Measurements from ENCODE around the gene ZNF799. TPM values are rescaled to one million over a fixed set of nuclear protein-coding genes. Genes with fewer than 3 reads are reported as not detected.
A peak's percentile ranks its signal among the peaks of the same experiment; 100 is the strongest.

The ZNF799 gene
- total and polyA plus RNA-seq, 2 of the 13 experiments (the other 11 are each of a cell fraction or from before 2014, with no cell fraction given): 7.7 to 17.9 TPM

DNA sequence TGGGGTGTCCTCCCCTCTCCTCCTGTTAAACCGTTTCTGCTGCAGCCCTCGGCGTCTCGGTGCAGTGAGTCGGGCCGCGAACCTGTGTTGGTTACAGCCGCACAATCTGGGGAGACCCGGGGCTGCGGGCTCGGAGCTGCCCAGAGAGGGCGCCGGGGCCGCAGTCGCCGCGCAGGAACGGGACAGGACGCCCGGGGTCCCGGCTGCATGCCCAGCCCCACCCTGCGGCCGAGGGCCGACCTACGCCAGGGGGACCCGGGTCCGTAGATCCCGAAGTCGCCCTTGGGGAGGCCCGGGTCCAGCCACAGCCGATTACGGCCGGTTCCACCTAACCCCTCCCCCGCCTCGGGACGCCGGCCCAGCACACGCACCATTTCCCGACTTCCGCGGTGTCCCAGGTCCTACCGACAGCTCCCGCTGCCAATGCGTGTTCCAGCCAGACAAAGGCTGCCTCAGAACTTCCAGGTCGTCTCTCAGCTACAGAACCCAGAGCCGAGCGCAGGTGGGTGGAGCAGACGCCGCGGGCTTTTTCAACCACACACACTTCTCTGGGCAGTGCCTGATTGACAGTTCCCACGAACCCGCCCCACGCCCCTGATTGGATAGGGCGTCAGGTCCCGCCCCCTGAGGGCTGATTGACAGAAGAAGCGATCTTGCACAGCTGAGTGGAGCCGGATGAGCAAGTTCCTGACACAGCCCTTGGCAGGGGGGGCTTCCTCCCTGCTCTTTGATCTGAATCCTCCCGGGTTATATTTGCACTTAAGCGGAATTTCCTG, 39.7 kb upstream of the ZNF799 start, which contains the start of gene ZNF443 (continued):
- TF ChIP-seq, protein P1, sequence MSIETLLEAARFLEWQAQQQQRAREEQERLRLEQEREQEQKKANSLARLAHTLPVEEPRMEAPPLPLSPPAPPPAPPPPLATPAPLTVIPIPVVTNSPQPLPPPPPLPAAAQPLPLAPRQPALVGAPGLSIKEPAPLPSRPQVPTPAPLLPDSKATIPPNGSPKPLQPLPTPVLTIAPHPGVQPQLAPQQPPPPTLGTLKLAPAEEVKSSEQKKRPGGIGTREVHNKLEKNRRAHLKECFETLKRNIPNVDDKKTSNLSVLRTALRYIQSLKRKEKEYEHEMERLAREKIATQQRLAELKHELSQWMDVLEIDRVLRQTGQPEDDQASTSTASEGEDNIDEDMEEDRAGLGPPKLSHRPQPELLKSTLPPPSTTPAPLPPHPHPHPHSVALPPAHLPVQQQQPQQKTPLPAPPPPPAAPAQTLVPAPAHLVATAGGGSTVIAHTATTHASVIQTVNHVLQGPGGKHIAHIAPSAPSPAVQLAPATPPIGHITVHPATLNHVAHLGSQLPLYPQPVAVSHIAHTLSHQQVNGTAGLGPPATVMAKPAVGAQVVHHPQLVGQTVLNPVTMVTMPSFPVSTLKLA (IDR thresholded peaks at IDR 0.05): peak; percentile 25; the same call in 1 of the 2 replicates
- TF ChIP-seq, protein P2, sequence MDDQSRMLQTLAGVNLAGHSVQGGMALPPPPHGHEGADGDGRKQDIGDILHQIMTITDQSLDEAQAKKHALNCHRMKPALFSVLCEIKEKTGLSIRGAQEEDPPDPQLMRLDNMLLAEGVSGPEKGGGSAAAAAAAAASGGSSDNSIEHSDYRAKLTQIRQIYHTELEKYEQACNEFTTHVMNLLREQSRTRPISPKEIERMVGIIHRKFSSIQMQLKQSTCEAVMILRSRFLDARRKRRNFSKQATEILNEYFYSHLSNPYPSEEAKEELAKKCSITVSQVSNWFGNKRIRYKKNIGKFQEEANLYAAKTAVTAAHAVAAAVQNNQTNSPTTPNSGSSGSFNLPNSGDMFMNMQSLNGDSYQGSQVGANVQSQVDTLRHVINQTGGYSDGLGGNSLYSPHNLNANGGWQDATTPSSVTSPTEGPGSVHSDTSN (CRISPR knock-in tag; IDR thresholded peaks at IDR 0.05; ENCODE audit: borderline replicate concordance): peak; percentile 57; the same call in 1 of the 2 replicates
- TF ChIP-seq ZNF160 (CRISPR knock-in tag; IDR thresholded peaks at IDR 0.05): peak; percentile 62; the same call in 1 of the 2 replicates
- TF ChIP-seq, protein P3, sequence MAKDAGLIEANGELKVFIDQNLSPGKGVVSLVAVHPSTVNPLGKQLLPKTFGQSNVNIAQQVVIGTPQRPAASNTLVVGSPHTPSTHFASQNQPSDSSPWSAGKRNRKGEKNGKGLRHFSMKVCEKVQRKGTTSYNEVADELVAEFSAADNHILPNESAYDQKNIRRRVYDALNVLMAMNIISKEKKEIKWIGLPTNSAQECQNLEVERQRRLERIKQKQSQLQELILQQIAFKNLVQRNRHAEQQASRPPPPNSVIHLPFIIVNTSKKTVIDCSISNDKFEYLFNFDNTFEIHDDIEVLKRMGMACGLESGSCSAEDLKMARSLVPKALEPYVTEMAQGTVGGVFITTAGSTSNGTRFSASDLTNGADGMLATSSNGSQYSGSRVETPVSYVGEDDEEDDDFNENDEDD (CRISPR knock-in tag; IDR thresholded peaks at IDR 0.05; ENCODE audit: borderline replicate concordance): peak; percentile 78; the same call in 1 of the 2 replicates
- TF ChIP-seq HNF4G (IDR thresholded peaks at IDR 0.05; ENCODE audit: borderline replicate concordance, low read depth, low read length): peak; percentile 59; the same call in 1 of the 2 replicates
- no peak for TF ChIP-seq HNF4G (CRISPR knock-in tag; IDR thresholded peaks at IDR 0.05; ENCODE audit: borderline replicate concordance, low read depth)
- no peak for TF ChIP-seq SRSF9 (IDR thresholded peaks at IDR 0.05; ENCODE audit: borderline replicate concordance, insufficient read depth, low read depth, low read length, poor library complexity, severe bottlenecking)
- TF ChIP-seq ZNF775 (CRISPR knock-in tag; IDR thresholded peaks at IDR 0.05; ENCODE audit: borderline replicate concordance): no peak
- peak; percentile 59; the same call in 1 of the 2 replicates for TF ChIP-seq WIZ (CRISPR knock-in tag; IDR thresholded peaks at IDR 0.05)
- TF ChIP-seq, protein P4, sequence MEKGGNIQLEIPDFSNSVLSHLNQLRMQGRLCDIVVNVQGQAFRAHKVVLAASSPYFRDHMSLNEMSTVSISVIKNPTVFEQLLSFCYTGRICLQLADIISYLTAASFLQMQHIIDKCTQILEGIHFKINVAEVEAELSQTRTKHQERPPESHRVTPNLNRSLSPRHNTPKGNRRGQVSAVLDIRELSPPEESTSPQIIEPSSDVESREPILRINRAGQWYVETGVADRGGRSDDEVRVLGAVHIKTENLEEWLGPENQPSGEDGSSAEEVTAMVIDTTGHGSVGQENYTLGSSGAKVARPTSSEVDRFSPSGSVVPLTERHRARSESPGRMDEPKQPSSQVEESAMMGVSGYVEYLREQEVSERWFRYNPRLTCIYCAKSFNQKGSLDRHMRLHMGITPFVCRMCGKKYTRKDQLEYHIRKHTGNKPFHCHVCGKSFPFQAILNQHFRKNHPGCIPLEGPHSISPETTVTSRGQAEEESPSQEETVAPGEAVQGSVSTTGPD (CRISPR knock-in tag; IDR thresholded peaks at IDR 0.05): no peak
- no peak for TF ChIP-seq MED13 (CRISPR knock-in tag; IDR thresholded peaks at IDR 0.05)
- peak; percentile 85 for TF ChIP-seq ELF3 (CRISPR knock-in tag; IDR thresholded peaks at IDR 0.05)
- 0 out of 2 replicates have a peak, but pooled peaks have one; percentile 7 for TF ChIP-seq MAFF (IDR thresholded peaks at IDR 0.05; ENCODE audit: low read depth, low read length)
- no peak for TF ChIP-seq ZBTB38 (CRISPR knock-in tag; IDR thresholded peaks at IDR 0.05)
- peak; percentile 76; the same call in 1 of the 2 replicates for TF ChIP-seq ZNF263 (CRISPR knock-in tag; IDR thresholded peaks at IDR 0.05)
- TF ChIP-seq ZNF768 (CRISPR knock-in tag; IDR thresholded peaks at IDR 0.05): peak; percentile 82; the same call in 1 of the 2 replicates
- peak; percentile 69 for TF ChIP-seq NCOA1 (CRISPR knock-in tag; IDR thresholded peaks at IDR 0.05)
- no peak for TF ChIP-seq NFIB (CRISPR knock-in tag; IDR thresholded peaks at IDR 0.05; ENCODE audit: borderline replicate concordance)
- TF ChIP-seq, protein P5, sequence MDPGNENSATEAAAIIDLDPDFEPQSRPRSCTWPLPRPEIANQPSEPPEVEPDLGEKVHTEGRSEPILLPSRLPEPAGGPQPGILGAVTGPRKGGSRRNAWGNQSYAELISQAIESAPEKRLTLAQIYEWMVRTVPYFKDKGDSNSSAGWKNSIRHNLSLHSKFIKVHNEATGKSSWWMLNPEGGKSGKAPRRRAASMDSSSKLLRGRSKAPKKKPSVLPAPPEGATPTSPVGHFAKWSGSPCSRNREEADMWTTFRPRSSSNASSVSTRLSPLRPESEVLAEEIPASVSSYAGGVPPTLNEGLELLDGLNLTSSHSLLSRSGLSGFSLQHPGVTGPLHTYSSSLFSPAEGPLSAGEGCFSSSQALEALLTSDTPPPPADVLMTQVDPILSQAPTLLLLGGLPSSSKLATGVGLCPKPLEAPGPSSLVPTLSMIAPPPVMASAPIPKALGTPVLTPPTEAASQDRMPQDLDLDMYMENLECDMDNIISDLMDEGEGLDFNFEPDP (CRISPR knock-in tag; conservative IDR thresholded peaks at IDR 0.05): 0 out of 2 replicates have a peak, but pooled peaks have one; percentile 77
- TF ChIP-seq RXRA (CRISPR knock-in tag; IDR thresholded peaks at IDR 0.05): peak; percentile 38; the same call in 1 of the 2 replicates
- TF ChIP-seq FOXK1 (CRISPR knock-in tag; IDR thresholded peaks at IDR 0.05; ENCODE audit: borderline replicate concordance, low read depth): 0 out of 2 replicates have a peak, but pooled peaks have one; percentile 23
- TF ChIP-seq ZNF558 (CRISPR knock-in tag; IDR thresholded peaks at IDR 0.05; ENCODE audit: borderline replicate concordance): no peak
- no peak for TF ChIP-seq ZNF549 (CRISPR knock-in tag; IDR thresholded peaks at IDR 0.05)
